ENCODE measurements around the gene F2RL3. TPM values are rescaled to one million over a fixed set of nuclear protein-coding genes. Genes with fewer than 3 reads are reported as not detected.

F2RL3 gene
- total and polyA plus RNA-seq, 3 experiments from 2014 or later: not detected

DNA sequence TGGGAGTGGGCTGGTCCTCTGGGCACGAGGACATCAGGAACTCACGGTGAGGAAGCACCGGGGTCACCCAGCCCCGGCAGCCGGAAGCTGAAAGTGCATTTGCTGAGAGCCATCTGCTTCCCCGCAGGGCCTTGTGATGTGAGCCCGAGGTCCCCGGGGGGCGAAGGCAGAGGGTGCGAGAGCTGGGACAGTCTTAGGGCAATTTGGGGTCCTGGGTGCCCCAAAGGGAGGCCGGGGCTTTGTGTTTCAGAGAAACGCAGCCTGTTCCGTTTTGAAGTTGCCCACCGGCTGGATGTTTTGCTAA is 4.8 kb downstream of the F2RL3 start:
- POLR2A ChIA-PET: no interaction called here
- CTCF ChIA-PET: no interaction called here
- DNase-seq: no peak
- H3K4me3 Mint-ChIP-seq: peak overlapping the region in 1 of 7 donors; percentile 48
- Histone ChIP-seq H3K4me3 (ENCODE audit: low read length) (no peak overlapping the region), H3K27me3 (ENCODE audit: insufficient read depth, low read length, poor library complexity, severe bottlenecking) (peaks cover 3% of the 10 kb centered on the region), H3K9me3 (ENCODE audit: low read length) (no peaks in the 10 kb centered on the region), H3K27ac (ENCODE audit: low read depth, low read length) (no peak overlapping the region), H3K4me1 (ENCODE audit: insufficient read depth, low read length) (peaks cover 5% of the 10 kb centered on the region), H3K36me3 (ENCODE audit: insufficient read depth, low read length) (no peaks in the 10 kb centered on the region)
- H3K4me1 Mint-ChIP-seq: peaks cover 12 to 21% (median 15%) of the 10 kb centered on the region in 3 donors
- H3K36me3 Mint-ChIP-seq: no peaks in the 10 kb centered on the region
- peaks cover 0 to 4% (median 0%) of the 10 kb centered on the region in 5 donors for H3K9me3 Mint-ChIP-seq
- H3K27me3 Mint-ChIP-seq: peaks cover 10 to 37% of the 10 kb centered on the region in 2 donors
- peak overlapping the region in 1 of 8 donors; percentile 63 for H3K27ac Mint-ChIP-seq

DNA sequence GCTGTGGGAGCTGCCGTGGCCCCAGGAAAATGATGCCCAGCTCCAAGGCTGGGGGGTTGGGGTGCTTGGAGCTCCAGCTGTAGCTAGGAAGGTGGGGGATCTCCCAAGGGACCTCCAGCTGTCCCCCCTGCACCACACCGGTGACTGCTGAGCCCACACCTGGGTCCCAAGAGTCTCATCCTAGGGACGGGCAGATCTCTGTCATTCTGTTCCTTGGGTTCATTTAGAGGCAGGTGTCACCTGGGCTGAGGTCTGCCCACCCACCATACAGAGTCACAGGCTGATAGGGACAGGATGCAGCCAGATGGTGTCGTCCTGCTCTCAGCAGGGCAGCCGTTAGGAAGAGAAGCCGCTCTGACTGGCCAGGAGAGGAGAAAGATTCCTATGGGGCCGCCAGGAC is 5.3 kb downstream of the F2RL3 start:
- Mint-ChIP-seq H3K9me3 (peaks cover 0 to 4% (median 0%) of the 10 kb centered on the region in 5 donors), H3K4me3 (no peak overlapping the region), H3K27me3 (peaks cover 10 to 35% of the 10 kb centered on the region in 2 donors), H3K4me1 (peaks cover 11 to 19% (median 12%) of the 10 kb centered on the region in 3 donors), H3K27ac (no peak overlapping the region), H3K36me3 (no peaks in the 10 kb centered on the region)
- ChIA-PET POLR2A (no interaction called here), CTCF (no interaction called here)
- no peak overlapping the region for H3K27ac ChIP-seq (ENCODE audit: low read depth, low read length)
- H3K36me3 ChIP-seq (ENCODE audit: insufficient read depth, low read length): no peaks in the 10 kb centered on the region
- H3K4me1 ChIP-seq (ENCODE audit: insufficient read depth, low read length): peaks cover 5% of the 10 kb centered on the region
- DNase-seq: no peak
- no peaks in the 10 kb centered on the region for H3K9me3 ChIP-seq (ENCODE audit: low read length)
- peaks cover 3% of the 10 kb centered on the region for H3K27me3 ChIP-seq (ENCODE audit: insufficient read depth, low read length, poor library complexity, severe bottlenecking)
- no peak overlapping the region for H3K4me3 ChIP-seq (ENCODE audit: low read length)

DNA sequence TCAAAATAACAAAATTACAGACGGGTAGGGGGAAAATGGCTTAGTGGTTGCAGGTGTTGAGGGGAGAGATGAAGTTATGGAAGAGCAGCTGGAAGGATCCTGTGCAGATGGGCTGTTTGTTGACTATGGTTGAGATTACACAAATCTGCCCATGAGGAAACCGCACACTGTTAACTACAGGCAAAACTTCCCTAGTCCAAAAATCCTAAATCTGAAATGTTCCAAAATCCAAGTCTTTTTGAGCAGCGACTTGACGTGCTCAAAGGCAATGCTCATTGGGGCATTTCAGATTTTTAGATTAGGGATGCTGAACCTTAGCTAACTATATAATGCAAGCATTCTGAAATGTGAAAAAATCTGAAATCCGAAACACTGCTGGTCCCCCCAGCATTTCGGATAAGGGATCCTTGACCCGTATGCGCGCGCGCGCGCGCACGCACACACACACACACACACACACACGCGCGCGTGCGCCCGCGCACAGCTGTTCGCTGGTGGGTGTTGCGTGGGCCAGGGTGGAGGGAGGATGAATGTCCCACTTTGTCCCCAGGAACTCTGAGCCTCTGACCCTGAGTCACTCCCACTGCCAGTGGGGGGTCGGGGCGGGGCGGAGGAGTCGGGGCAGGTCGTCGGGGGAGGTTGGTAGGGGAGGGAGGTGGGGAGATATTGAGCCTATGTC is 6.8 kb downstream of the F2RL3 start:
- H3K27me3 Mint-ChIP-seq: peaks cover 11 to 35% of the 10 kb centered on the region in 2 donors
- H3K36me3 ChIP-seq (ENCODE audit: insufficient read depth, low read length): no peaks in the 10 kb centered on the region
- H3K36me3 Mint-ChIP-seq: no peaks in the 10 kb centered on the region
- DNase-seq: no peak
- ChIA-PET CTCF (no interaction called here), POLR2A (no interaction called here)
- H3K27ac ChIP-seq (ENCODE audit: low read depth, low read length): peak overlapping the region; percentile 59
- H3K9me3 ChIP-seq (ENCODE audit: low read length): no peaks in the 10 kb centered on the region
- H3K27me3 ChIP-seq (ENCODE audit: insufficient read depth, low read length, poor library complexity, severe bottlenecking): peaks cover 3% of the 10 kb centered on the region
- H3K4me3 Mint-ChIP-seq: peak overlapping the region in 5 of 7 donors; percentile 3 to 68 (median 54)
- H3K27ac Mint-ChIP-seq: peak overlapping the region in 1 of 8 donors; percentile 38
- peaks cover 12% of the 10 kb centered on the region for H3K4me1 ChIP-seq (ENCODE audit: insufficient read depth, low read length)
- H3K9me3 Mint-ChIP-seq: peaks cover 0 to 4% (median 0%) of the 10 kb centered on the region in 5 donors
- H3K4me1 Mint-ChIP-seq: peaks cover 17 to 27% (median 19%) of the 10 kb centered on the region in 3 donors
- H3K4me3 ChIP-seq (ENCODE audit: low read length): no peak overlapping the region

DNA sequence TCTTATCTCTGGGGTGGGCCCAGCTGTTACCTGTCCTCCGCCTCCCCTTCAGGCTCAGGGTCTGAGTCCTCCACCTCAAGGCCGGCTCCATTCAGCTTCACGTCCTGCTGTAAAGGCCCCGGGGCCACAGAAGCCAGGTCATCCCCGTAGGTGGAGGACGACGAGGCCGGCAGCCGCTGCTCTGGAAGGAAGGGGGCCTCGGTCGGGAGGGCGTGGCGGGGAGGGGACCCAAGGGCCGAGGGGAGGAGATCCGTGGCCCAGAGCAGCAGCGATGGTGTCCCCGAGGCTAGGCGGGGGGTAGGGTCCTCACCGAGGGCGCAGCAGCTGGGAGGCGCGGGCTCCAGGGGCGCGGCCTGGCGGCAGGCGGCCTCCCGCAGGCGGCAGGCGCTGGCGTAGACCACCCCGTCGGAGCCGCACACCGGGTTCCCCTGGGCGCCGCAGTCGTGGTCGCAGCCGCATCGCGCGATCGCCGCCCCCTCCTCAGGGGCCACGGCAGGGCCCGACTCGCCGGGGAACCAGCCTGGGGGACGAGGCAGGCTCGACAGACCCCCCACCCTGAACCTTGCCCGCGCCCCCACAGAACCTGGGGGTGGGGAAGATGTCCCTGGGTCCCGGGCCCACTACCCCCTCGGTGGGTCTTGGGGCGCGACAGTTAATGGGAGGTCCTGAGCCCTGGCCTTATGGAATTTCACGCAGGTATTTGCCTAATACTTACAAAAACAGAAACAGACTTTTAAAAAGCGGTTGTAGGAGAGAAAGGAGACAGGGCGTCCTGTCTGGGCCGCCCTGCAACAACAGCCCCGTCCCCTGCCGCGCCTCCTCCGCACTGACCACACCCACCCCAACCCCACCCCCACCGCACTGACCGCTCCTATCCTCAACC is 7.6 kb downstream of the F2RL3 start:
- DNase-seq: no peak
- peaks cover 3% of the 10 kb centered on the region for H3K27me3 ChIP-seq (ENCODE audit: insufficient read depth, low read length, poor library complexity, severe bottlenecking)
- peaks cover 11 to 35% of the 10 kb centered on the region in 2 donors for H3K27me3 Mint-ChIP-seq
- no peaks in the 10 kb centered on the region for H3K36me3 ChIP-seq (ENCODE audit: insufficient read depth, low read length)
- H3K4me1 ChIP-seq (ENCODE audit: insufficient read depth, low read length): peaks cover 12% of the 10 kb centered on the region
- ChIA-PET CTCF (no interaction called here), POLR2A (no interaction called here)
- H3K27ac ChIP-seq (ENCODE audit: low read depth, low read length): peak overlapping the region; percentile 59
- H3K4me1 Mint-ChIP-seq: peaks cover 17 to 27% (median 19%) of the 10 kb centered on the region in 3 donors
- H3K9me3 ChIP-seq (ENCODE audit: low read length): no peaks in the 10 kb centered on the region
- no peaks in the 10 kb centered on the region for H3K36me3 Mint-ChIP-seq
- H3K27ac Mint-ChIP-seq: peak overlapping the region in 1 of 8 donors; percentile 29
- no peak overlapping the region for H3K4me3 ChIP-seq (ENCODE audit: low read length)
- peak overlapping the region in 6 of 7 donors; percentile 59 to 75 (median 68) for H3K4me3 Mint-ChIP-seq
- H3K9me3 Mint-ChIP-seq: peaks cover 0 to 4% (median 0%) of the 10 kb centered on the region in 5 donors

DNA sequence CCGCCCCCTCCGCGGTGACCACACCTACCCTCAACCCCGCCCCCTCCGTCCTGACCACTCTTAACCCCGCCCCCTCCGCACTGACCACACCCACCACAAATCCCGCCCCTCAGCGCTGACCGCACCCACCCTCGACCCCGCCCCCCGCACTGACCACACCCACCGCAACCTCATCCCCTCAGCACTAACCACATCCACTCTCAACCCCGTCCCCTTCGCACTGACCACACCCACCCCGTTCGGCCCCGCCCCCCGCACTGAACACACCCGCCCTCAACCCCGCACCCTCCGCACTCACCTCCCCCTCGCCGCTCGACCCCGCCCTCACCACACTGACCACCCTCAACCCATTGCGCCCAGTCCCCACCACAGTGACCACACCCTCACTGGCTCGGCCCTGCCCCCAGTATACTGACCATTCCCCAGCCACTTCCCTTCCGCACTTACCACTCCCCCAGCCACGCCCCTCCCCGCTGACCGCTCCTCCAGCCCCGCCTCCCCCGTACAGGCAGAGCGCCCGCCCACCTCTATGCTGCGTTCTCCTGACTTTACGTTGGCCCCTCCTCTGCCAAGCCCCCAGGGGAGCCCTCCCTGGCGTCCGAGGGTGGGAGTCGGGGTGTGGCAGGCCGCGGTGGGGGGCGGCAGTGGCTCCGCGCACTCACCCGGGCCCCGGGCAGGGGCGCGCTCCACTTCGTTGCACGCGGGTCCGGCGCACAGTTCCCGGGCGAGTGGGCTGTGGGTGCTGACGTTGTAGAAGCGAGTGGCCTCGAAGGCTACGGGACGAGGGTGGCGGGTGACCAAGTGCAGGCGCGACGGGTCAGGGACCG is 8.4 kb downstream of the F2RL3 start:
- H3K27ac Mint-ChIP-seq: peak overlapping the region in 1 of 8 donors; percentile 82
- Histone ChIP-seq H3K9me3 (ENCODE audit: low read length) (no peaks in the 10 kb centered on the region), H3K27ac (ENCODE audit: low read depth, low read length) (peak overlapping the region; percentile 38), H3K4me3 (ENCODE audit: low read length) (peak overlapping the region; percentile 39), H3K4me1 (ENCODE audit: insufficient read depth, low read length) (peaks cover 12% of the 10 kb centered on the region), H3K36me3 (ENCODE audit: insufficient read depth, low read length) (no peaks in the 10 kb centered on the region), H3K27me3 (ENCODE audit: insufficient read depth, low read length, poor library complexity, severe bottlenecking) (peaks cover 3% of the 10 kb centered on the region)
- peak; percentile 28 to 61 (median 47) for DNase-seq
- peaks cover 9 to 33% of the 10 kb centered on the region in 2 donors for H3K27me3 Mint-ChIP-seq
- H3K4me1 Mint-ChIP-seq: peaks cover 17 to 27% (median 19%) of the 10 kb centered on the region in 3 donors
- peak overlapping the region; percentile 51 to 84 (median 72) for H3K4me3 Mint-ChIP-seq
- H3K9me3 Mint-ChIP-seq: peaks cover 0 to 4% (median 0%) of the 10 kb centered on the region in 5 donors
- CTCF ChIA-PET: no interaction called here
- H3K36me3 Mint-ChIP-seq: no peaks in the 10 kb centered on the region
- POLR2A ChIA-PET: no interaction called here

DNA sequence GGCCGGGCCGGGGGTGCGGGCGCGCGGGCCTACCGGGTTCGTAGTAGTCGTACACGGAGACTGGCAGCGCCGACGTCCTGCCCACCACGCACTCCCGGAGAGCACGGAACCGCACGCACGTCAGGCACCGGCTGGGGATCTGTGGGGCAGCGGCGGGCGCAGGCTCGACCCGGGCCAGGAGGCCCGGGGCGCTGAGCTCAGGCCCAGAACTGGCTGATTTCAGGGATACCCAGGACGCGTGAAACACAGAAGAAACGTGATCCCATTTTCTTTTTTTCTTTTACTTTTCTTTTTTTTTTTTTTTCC is 9.0 kb downstream of the F2RL3 start:
- peaks cover 9 to 27% of the 10 kb centered on the region in 2 donors for H3K27me3 Mint-ChIP-seq
- ChIA-PET CTCF (no interaction called here), POLR2A (no interaction called here)
- no peaks in the 10 kb centered on the region for H3K9me3 ChIP-seq (ENCODE audit: low read length)
- H3K4me1 ChIP-seq (ENCODE audit: insufficient read depth, low read length): peaks cover 12% of the 10 kb centered on the region
- peak overlapping the region; percentile 38 for H3K27ac ChIP-seq (ENCODE audit: low read depth, low read length)
- peaks cover 3% of the 10 kb centered on the region for H3K27me3 ChIP-seq (ENCODE audit: insufficient read depth, low read length, poor library complexity, severe bottlenecking)
- H3K4me3 Mint-ChIP-seq: peak overlapping the region; percentile 51 to 83 (median 72)
- H3K4me1 Mint-ChIP-seq: peaks cover 17 to 27% (median 19%) of the 10 kb centered on the region in 3 donors
- DNase-seq: peak in 2 of 5 donors; percentile 14 to 19
- H3K4me3 ChIP-seq (ENCODE audit: low read length): no peak overlapping the region
- no peaks in the 10 kb centered on the region for H3K36me3 Mint-ChIP-seq
- H3K36me3 ChIP-seq (ENCODE audit: insufficient read depth, low read length): no peaks in the 10 kb centered on the region
- peaks cover 0 to 4% (median 0%) of the 10 kb centered on the region in 5 donors for H3K9me3 Mint-ChIP-seq
- H3K27ac Mint-ChIP-seq: peak overlapping the region in 1 of 8 donors; percentile 82

DNA sequence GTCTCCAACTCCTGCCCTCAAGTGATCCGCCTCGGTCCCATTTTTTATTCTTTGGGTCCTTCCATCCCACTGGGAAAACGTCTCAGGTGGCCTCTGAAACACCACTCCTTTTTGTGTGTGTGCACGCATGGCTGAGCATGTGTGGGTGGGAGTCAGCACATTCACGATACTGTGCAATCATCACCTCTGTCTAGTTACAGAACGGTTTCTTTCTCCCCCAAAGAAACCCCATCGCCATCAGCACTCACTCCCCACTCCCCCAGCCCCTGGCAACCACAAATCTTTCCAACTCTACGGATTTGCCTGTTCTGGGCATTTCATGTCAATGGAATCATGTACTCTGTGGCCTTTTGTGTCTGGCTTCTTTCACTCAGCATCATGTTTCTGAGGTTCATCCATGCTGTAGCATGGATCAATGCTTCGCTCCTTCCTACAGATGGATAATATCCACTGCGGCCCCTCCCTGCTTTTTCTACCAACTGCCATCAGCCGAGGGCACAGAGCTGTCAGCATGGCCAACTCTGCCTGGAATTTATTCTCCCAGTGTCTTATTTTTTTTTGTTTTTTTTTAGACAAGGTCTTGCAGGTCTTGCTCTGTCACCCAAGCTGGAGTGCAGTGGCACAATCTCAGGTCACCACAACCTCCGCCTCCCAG is 9.7 kb downstream of the F2RL3 start:
- peak overlapping the region in 5 of 8 donors; percentile 34 to 82 (median 38) for H3K27ac Mint-ChIP-seq
- no peaks in the 10 kb centered on the region for H3K36me3 ChIP-seq (ENCODE audit: insufficient read depth, low read length)
- no peaks in the 10 kb centered on the region for H3K36me3 Mint-ChIP-seq
- H3K4me1 Mint-ChIP-seq: peaks cover 17 to 27% (median 19%) of the 10 kb centered on the region in 3 donors
- no peak for DNase-seq
- H3K27me3 Mint-ChIP-seq: peaks cover 9 to 22% of the 10 kb centered on the region in 2 donors
- H3K4me1 ChIP-seq (ENCODE audit: insufficient read depth, low read length): peaks cover 12% of the 10 kb centered on the region
- H3K27me3 ChIP-seq (ENCODE audit: insufficient read depth, low read length, poor library complexity, severe bottlenecking): peaks cover 3% of the 10 kb centered on the region
- H3K9me3 ChIP-seq (ENCODE audit: low read length): no peaks in the 10 kb centered on the region
- peaks cover 0 to 4% (median 0%) of the 10 kb centered on the region in 5 donors for H3K9me3 Mint-ChIP-seq
- ChIA-PET POLR2A (no interaction called here), CTCF (no interaction called here)
- H3K27ac ChIP-seq (ENCODE audit: low read depth, low read length): no peak overlapping the region
- H3K4me3 ChIP-seq (ENCODE audit: low read length): no peak overlapping the region
- peak overlapping the region; percentile 52 to 83 (median 72) for H3K4me3 Mint-ChIP-seq
